ENCODE results near the gene DMAP1.

The DMAP1 gene

GRCh38 chr1:44219301-44219626 is 6.0 kb downstream of the DMAP1 start:
- Histone ChIP-seq H3K9me3 (no peaks in the 10 kb centered on the region), H3K36me3 (peaks cover 33 to 79% (median 46%) of the 10 kb centered on the region in 3 donors), H3K27ac (no peak overlapping the region), H3K4me3 (no peak overlapping the region), H3K27me3 (no peaks in the 10 kb centered on the region), H3K4me1 (peaks cover 0 to 7% (median 5%) of the 10 kb centered on the region in 4 donors)
- intact Hi-C loops (cut with DNase I; ENCODE audit: low total_unique reads): loop anchor here (2.0 to 10.0 kb wide), 4 partner anchors 98 to 433 kb away; partner anchors contain the start of gene RNF220
- DNase-seq: no peak
- TF ChIP-seq CTCF (IDR thresholded peaks at IDR 0.05): no peak

- H3K27me3 ChIP-seq: no peaks in the 10 kb centered on the region
- no peaks in the 10 kb centered on the region for H3K4me1 ChIP-seq
- DNase-seq: peak in 1 of 2 donors; percentile 61
- H3K9me3 ChIP-seq: no peaks in the 10 kb centered on the region
- H3K27ac ChIP-seq: no peak overlapping the region
- intact Hi-C loops (cut with DNase I; ENCODE audit: low total_unique reads): loop anchor here (10.0 kb wide), 1 partner anchor 275 kb away; no protein-coding TSS in a partner anchor
- no peak overlapping the region for H3K4me3 ChIP-seq
- peaks cover 33 to 72% (median 46%) of the 10 kb centered on the region in 3 donors for H3K36me3 ChIP-seq
- no peak for TF ChIP-seq CTCF (IDR thresholded peaks at IDR 0.05)
Observed at GRCh38 chr1:44220001-44220751, 6.9 kb downstream of the DMAP1 start.

GRCh38 chr1:44220755-44221154 is 7.5 kb downstream of the DMAP1 start:
- H3K36me3 ChIP-seq: peaks cover 33 to 66% (median 46%) of the 10 kb centered on the region in 3 donors
- H3K4me1 ChIP-seq: no peaks in the 10 kb centered on the region
- intact Hi-C loops (cut with DNase I; ENCODE audit: low total_unique reads): loop anchor here (10.0 kb wide), 1 partner anchor 274 kb away; no protein-coding TSS in a partner anchor
- no peak for DNase-seq
- no peaks in the 10 kb centered on the region for H3K27me3 ChIP-seq
- no peak overlapping the region for H3K27ac ChIP-seq
- H3K9me3 ChIP-seq: no peaks in the 10 kb centered on the region
- no peak for TF ChIP-seq CTCF (IDR thresholded peaks at IDR 0.05)
- no peak overlapping the region for H3K4me3 ChIP-seq

- intact Hi-C loops (cut with DNase I; ENCODE audit: low total_unique reads): loop anchor here (10.0 kb wide), 1 partner anchor 273 kb away; no protein-coding TSS in a partner anchor
Observed at GRCh38 chr1:44221769-44222168, 8.5 kb downstream of the DMAP1 start.

GRCh38 chr1:44222397-44223186 is 9.3 kb downstream of the DMAP1 start:
- no peak for DNase-seq
- Histone ChIP-seq H3K9me3 (no peaks in the 10 kb centered on the region), H3K27me3 (no peaks in the 10 kb centered on the region), H3K36me3 (peaks cover 33 to 56% (median 46%) of the 10 kb centered on the region in 3 donors), H3K4me1 (no peaks in the 10 kb centered on the region), H3K27ac (no peak overlapping the region), H3K4me3 (no peak overlapping the region)
- intact Hi-C loops (cut with DNase I; ENCODE audit: low total_unique reads): loop anchor here (10.0 kb wide), 1 partner anchor 272 kb away; no protein-coding TSS in a partner anchor
- TF ChIP-seq CTCF (IDR thresholded peaks at IDR 0.05): no peak

More at GRCh38 chr1:44221769-44222168, 8.5 kb downstream of the DMAP1 start:
- no peak for TF ChIP-seq CTCF (IDR thresholded peaks at IDR 0.05)
- Histone ChIP-seq H3K4me3 (no peak overlapping the region), H3K9me3 (no peaks in the 10 kb centered on the region), H3K36me3 (peaks cover 33 to 56% (median 46%) of the 10 kb centered on the region in 3 donors), H3K27me3 (no peaks in the 10 kb centered on the region), H3K4me1 (no peaks in the 10 kb centered on the region), H3K27ac (no peak overlapping the region)
- DNase-seq: no peak
